Activated T-helper 17 cell treated with anti-CD3 and anti-CD28 coated beads, Interleukin-2, amount 50 U/mL, for 72 hours (primary cell): ENCODE data around the gene TIGD7. TPM values are rescaled to one million over a fixed set of nuclear protein-coding genes. Genes with fewer than 3 reads are reported as not detected.

ENCODE experiments used
- ATAC-seq: fragments of 150-1000 bp; cut with Tn5 transposase; replicated peaks from 2 replicates; pipeline ENCODE4 v1.10.0; 2021; ENCODE audit warnings: mild to moderate bottlenecking, moderate library complexity
- H3K27ac Mint-ChIP-seq: one replicate; pipeline ENCODE4 v1.8.0; 2022; ENCODE audit warnings: mixed read lengths
- H3K27me3 Mint-ChIP-seq: one replicate; pipeline ENCODE4 v1.8.0; 2022; ENCODE audit warnings: mixed read lengths
- H3K36me3 Mint-ChIP-seq: one replicate; pipeline ENCODE4 v1.8.0; 2022; ENCODE audit warnings: low read depth, mild to moderate bottlenecking, mixed read lengths
- H3K4me1 Mint-ChIP-seq: one replicate; pipeline ENCODE4 v1.8.0; 2022; ENCODE audit warnings: mixed read lengths
- H3K4me3 Mint-ChIP-seq: one replicate; pipeline ENCODE4 v1.8.0; 2022; ENCODE audit warnings: mild to moderate bottlenecking, mixed read lengths
- H3K9me3 Mint-ChIP-seq: one replicate; pipeline ENCODE4 v1.8.0; 2022; ENCODE audit warnings: mixed read lengths
- total RNA-seq, 2 donors: library from RNA; stranded (reverse); gene quantifications; one replicate each; pipeline ENCODE4 v1.2.3, GENCODE V29; 2022

The TIGD7 gene, protein sequence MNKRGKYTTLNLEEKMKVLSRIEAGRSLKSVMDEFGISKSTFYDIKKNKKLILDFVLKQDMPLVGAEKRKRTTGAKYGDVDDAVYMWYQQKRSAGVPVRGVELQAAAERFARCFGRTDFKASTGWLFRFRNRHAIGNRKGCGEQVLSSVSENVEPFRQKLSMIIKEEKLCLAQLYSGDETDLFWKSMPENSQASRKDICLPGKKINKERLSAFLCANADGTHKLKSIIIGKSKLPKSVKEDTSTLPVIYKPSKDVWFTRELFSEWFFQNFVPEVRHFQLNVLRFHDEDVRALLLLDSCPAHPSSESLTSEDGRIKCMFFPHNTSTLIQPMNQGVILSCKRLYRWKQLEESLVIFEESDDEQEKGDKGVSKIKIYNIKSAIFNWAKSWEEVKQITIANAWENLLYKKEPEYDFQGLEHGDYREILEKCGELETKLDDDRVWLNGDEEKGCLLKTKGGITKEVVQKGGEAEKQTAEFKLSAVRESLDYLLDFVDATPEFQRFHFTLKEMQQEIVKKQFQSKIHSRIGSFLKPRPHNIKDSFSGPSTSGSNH
- total RNA-seq, result 1 to 10 TPM; 2.3 to 4.0 TPM

DNA sequence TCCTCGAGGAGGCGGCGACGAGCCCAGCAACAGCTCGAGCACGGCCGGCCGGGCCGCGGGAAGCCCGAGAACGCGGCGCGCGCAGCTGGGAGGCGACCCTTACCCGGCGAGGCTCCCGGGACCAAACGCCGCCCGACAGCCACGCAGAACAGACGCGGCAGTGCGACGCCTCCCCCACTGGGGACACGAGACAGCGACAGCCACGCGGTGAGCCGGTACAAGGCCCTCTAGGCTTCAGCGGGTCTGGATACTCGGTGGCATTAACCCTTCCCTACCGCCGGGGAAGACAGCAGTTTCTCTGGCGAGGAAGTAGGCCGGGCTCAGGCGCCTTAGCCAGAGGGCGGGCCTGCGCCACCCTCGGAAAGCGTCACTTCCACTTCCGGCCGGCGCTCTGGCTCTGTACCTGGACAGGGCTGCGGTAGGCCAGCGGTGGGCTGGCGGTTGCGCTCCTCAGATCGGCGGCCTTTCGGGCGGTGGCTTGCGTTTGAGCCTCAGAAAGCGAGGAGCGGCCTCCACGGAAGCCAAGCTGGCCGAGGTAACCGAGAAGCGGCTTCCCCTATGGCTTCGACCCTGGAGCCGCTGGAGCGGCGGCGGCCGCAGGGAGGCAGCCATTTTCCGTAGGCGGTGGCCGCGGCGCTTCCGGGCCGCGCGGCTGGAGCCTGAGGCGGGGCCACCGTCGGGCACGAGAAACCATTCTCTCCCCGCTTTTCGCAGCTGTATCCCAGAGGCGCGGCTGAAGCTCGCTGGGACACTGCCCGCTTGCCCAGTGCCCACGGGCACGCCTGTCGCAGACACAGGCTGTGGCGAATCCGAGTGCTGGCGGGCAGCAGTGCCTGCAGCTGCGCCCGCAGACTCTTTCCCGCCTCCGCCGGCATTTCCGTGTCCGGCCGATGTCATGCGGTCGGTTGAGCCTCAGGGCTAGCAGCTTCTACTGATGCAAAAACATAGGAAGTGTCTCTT is at the start of gene TIGD7, which contains the start of gene ZNF75A:
TIGD7 (minus strand) TSS at position 322 of the 960 bp plus-strand sequence. CDS start 4,816 bp downstream, outside the sequence.
ZNF75A (plus strand) TSS at position 389 of the 960 bp plus-strand sequence. CDS start 2,932 bp downstream, outside the sequence.
- Mint-ChIP-seq H3K9me3 (peaks cover 13% of the 10 kb centered on the region), H3K4me1 (peaks cover 6% of the 10 kb centered on the region), H3K27ac (peak within 1 kb of the TSS; percentile 62), H3K36me3 (peaks cover 64% of the 10 kb centered on the region), H3K4me3 (peak within 1 kb of the TSS; percentile 79), H3K27me3 (no peaks in the 10 kb centered on the region)
- ATAC-seq, result peak; percentile 100

DNA sequence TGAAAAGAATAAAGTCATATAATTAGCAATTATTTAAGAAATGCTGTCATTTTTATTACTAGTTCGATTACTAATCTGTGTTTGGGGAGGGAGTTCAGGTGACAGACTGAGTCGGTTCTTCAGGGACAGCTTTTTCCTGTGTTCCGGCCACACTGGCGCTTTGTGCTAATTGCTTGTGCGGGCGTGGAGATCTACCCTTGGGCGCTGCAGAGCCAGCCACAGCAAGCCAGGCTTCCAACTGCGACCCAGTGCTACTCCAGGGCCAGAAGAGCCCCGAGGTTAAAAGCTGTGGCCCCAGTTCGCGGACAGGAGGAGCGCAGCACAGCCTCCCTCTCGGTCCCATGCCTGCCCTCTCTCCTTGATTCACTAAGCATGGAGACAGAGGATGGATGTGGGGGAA is 43.9 kb upstream of the TIGD7 start:
- H3K27ac Mint-ChIP-seq, result no peak overlapping the region
- no peaks in the 10 kb centered on the region for H3K9me3 Mint-ChIP-seq
- no peak overlapping the region for H3K4me3 Mint-ChIP-seq
- H3K27me3 Mint-ChIP-seq, result no peaks in the 10 kb centered on the region
- H3K4me1 Mint-ChIP-seq, result no peaks in the 10 kb centered on the region
- H3K36me3 Mint-ChIP-seq, result no peaks in the 10 kb centered on the region
- no peak for ATAC-seq

DNA sequence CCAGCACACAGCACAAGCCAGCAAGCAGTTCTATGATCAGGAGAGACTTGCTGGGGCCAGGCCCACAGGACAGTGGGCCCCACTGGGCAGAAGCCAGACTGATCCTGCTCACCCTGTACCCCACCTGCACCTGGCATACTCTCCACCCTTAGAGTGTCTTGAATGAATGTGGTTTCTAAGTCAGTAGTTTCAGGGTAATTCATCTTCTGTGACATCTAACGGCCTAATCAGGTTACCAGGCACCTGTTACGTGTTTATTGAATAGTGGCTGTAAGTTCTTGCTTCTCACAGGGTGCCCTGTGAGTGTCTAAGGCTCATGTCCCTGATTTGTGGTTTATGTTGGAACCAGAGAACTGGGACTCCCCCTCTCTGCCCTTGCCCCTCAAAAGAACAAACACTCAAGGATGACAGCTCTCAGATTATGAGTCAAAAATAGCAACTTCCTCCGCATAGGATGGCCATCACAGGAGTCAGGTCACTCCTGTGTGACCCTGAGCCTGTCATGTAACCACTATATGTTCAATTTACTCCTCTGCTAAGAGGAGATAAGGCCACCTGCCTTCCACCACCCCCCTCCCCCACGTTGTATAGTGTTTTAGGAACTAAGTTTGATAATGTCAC is 43.4 kb upstream of the TIGD7 start:
- no peaks in the 10 kb centered on the region for H3K9me3 Mint-ChIP-seq
- no peaks in the 10 kb centered on the region for H3K27me3 Mint-ChIP-seq
- no peak overlapping the region for H3K27ac Mint-ChIP-seq
- no peak overlapping the region for H3K4me3 Mint-ChIP-seq
- no peaks in the 10 kb centered on the region for H3K36me3 Mint-ChIP-seq
- H3K4me1 Mint-ChIP-seq, result no peaks in the 10 kb centered on the region
- no peak for ATAC-seq

DNA sequence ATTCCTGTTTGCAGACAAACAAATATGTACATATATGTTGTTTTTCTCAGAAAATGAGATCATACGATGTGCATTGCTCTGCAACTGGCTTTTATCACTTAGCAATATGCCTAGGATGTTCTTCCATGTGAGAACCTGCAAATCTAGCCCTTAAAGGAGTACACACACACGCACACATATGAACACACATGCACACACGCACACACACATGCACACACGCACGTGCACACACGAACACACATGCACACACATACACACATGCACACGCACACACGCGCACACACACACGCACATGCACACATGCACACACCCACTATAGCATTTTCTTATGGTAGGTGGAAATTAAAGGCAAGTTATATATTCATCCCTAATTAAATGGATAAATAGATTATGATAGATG is 42.4 kb upstream of the TIGD7 start:
- H3K9me3 Mint-ChIP-seq, result no peaks in the 10 kb centered on the region
- H3K36me3 Mint-ChIP-seq, result no peaks in the 10 kb centered on the region
- no peak overlapping the region for H3K4me3 Mint-ChIP-seq
- no peak for ATAC-seq
- H3K27me3 Mint-ChIP-seq, result no peaks in the 10 kb centered on the region
- H3K4me1 Mint-ChIP-seq, result no peaks in the 10 kb centered on the region
- no peak overlapping the region for H3K27ac Mint-ChIP-seq

DNA sequence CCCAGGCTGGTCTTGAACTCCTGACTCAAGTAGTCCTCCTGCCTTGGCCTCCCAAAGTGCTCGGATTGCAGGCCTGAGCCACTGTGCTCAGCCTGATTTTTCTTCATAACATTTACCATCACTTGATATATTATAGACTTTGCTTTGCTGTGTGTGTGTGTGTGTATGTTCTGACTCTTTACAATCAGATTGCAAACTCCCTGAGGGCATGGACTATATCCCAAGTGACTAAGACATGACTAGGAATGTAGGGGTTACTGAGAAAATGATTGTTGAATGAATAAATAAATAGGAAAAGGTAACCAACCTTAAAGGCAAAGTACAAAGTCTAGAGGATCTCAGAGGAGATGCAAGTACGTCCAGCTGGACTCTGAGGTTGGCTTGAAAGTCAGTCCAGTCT is 40.8 kb upstream of the TIGD7 start:
- Mint-ChIP-seq H3K27ac (no peak overlapping the region), H3K4me3 (no peak overlapping the region), H3K36me3 (no peaks in the 10 kb centered on the region), H3K9me3 (no peaks in the 10 kb centered on the region), H3K4me1 (no peaks in the 10 kb centered on the region), H3K27me3 (no peaks in the 10 kb centered on the region)
- no peak for ATAC-seq

DNA sequence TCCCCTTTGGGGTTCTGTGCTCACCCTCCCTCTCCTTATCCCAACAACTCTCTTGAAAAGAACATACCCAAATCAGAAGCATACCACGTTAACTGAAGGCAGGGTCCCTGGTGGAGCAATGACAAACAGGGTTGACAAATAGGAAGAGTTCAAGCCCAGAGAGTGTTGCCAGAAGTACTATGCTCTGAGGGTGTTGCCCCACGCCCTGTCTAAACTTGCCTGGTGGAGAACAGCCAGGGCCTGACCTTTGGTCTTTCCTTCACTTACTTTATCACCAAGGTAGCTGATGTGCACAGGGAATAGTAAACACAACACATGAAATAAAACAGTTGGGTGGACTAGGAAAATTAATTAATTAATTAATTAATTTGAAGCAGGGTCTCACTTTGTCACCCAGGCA is 23.4 kb upstream of the TIGD7 start:
- H3K4me1 Mint-ChIP-seq, result no peaks in the 10 kb centered on the region
- no peaks in the 10 kb centered on the region for H3K36me3 Mint-ChIP-seq
- no peak overlapping the region for H3K27ac Mint-ChIP-seq
- H3K4me3 Mint-ChIP-seq, result no peak overlapping the region
- ATAC-seq, result no peak
- H3K9me3 Mint-ChIP-seq, result peaks cover 13% of the 10 kb centered on the region
- no peaks in the 10 kb centered on the region for H3K27me3 Mint-ChIP-seq

DNA sequence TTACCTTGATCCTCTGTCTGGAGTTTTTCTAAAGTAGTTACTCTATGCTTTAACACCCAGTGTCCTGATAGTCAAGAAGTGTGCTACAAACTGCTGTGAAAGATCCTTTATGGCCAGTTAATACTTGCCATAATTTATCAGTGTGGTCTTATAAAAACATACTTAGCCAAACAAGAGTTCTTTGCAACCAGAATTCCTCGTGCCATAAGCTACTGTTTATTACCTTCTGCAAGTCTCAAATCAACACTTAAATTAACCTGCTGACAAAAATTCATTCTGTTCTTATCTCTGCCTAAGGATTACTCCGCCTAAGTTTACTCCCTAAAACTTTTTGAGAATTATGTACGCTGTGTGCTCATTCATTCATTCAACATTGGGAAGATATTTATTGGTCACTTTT is 22.9 kb upstream of the TIGD7 start:
- Mint-ChIP-seq H3K4me3 (no peak overlapping the region), H3K27me3 (no peaks in the 10 kb centered on the region), H3K27ac (no peak overlapping the region), H3K36me3 (no peaks in the 10 kb centered on the region), H3K4me1 (no peaks in the 10 kb centered on the region), H3K9me3 (peaks cover 13% of the 10 kb centered on the region)
- no peak for ATAC-seq

DNA sequence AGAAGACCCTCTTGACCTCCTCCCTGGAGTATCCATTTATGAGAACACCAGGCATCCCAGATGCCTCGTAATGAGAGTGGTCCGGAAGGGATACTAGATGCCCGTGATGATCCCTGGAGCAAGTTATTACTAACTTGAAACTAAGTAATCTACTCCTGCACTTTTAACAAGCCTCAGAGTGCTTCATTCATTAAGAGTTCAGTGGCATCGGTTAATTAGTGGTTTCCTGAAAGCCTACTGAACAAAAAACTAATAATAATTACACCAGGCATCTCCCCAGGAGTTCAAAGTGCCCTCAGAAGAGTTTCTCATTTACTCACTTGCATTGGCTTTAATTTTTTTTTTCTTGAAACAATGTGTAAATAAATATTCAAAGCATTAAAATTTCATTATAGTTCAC is 22.3 kb upstream of the TIGD7 start:
- Mint-ChIP-seq H3K4me1 (no peaks in the 10 kb centered on the region), H3K36me3 (no peaks in the 10 kb centered on the region), H3K27me3 (no peaks in the 10 kb centered on the region), H3K4me3 (no peak overlapping the region), H3K9me3 (peaks cover 13% of the 10 kb centered on the region), H3K27ac (no peak overlapping the region)
- ATAC-seq, result no peak

DNA sequence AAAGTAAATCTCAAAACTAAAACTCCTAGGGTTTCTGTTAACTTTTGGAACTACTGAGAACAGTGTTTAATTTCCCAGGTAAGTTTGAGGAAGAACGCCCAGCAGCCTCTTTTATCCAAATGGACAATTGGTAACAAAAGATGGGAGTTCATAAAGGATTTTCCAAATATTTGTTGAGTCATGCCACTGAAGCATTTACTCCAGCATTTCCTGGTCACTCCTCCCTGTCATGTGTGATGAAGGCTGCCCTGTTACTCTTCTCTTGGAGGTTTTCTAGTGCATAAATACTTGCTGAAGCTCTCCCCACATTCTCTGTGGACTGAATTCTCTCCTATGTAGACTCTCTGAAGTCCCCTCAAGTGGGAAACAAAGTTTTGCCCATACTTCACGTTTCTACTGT is 16.6 kb upstream of the TIGD7 start:
- no peak for ATAC-seq
- Mint-ChIP-seq H3K36me3 (peaks cover 25% of the 10 kb centered on the region), H3K27me3 (no peaks in the 10 kb centered on the region), H3K27ac (no peak overlapping the region), H3K4me1 (no peaks in the 10 kb centered on the region), H3K9me3 (peaks cover 28% of the 10 kb centered on the region), H3K4me3 (no peak overlapping the region)

DNA sequence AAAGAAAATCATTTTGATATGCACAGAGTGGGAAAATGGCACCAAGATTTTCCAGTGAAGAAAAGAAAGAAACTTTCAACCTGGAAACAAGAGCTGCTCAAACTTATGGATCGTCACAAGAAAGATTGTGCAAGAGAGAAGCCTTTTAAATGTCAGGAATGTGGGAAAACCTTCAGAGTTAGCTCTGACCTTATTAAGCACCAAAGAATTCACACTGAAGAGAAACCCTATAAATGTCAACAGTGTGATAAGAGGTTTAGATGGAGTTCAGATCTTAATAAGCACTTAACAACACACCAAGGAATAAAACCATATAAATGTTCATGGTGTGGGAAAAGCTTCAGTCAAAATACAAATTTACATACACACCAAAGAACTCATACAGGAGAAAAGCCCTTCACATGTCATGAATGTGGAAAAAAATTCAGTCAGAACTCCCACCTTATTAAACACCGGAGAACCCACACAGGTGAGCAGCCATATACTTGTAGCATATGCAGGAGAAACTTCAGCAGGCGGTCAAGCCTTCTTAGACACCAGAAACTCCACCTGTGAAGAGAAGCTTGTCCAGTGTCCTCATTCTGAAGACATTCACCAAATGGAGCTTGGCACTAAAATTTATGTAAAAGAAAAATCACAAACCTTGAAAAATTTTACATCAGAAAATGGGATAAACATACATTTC is 12.2 kb upstream of the TIGD7 start:
- ATAC-seq, result no peak
- Mint-ChIP-seq H3K27me3 (no peaks in the 10 kb centered on the region), H3K27ac (no peak overlapping the region), H3K9me3 (peaks cover 57% of the 10 kb centered on the region), H3K36me3 (peaks cover 68% of the 10 kb centered on the region), H3K4me1 (no peaks in the 10 kb centered on the region), H3K4me3 (no peak overlapping the region)

DNA sequence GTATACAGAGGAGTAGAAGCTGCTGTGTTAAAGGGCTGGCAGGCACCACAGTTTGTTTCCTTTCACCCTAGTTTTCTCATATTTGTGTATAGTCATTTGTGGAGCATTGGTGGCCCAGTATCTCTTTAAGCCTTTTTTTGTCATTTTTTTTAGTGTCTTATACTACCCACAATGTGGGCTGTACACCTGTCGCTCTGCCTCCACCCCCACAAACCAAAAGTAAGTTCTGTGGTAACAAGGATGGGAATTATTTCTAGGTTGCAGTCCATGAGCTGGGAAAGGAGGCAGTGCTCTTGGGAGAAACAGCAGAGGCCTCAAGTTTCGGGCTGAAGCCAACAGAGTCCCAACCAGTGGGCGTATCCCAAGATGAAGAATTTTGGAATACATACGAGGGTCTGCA is 6.3 kb upstream of the TIGD7 start:
- H3K27ac Mint-ChIP-seq, result no peak overlapping the region
- ATAC-seq, result no peak
- no peak overlapping the region for H3K4me3 Mint-ChIP-seq
- H3K4me1 Mint-ChIP-seq, result peaks cover 5% of the 10 kb centered on the region
- no peaks in the 10 kb centered on the region for H3K27me3 Mint-ChIP-seq
- peaks cover 97% of the 10 kb centered on the region for H3K36me3 Mint-ChIP-seq
- H3K9me3 Mint-ChIP-seq, result peaks cover 45% of the 10 kb centered on the region

DNA sequence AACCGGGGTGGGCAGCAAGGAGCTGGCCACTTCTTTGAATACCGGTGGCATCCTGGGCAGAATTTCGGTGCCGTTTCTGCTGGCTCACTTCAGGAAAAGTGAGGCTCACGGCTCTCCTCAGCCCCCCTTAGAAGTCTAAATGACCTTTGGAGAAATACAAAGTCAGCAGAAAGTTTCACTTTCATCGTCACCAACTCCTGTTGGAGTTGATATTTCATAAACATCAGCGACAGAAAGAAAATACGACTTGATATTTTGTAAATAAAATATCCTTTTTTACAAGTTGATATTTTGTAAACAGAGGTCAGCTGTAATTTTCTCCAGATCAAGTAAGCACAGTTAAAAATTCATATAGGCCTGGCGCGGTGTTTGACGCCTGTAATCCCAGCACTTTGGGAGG is 848 bp upstream of the TIGD7 start:
- peak overlapping the region; percentile 79 for H3K4me3 Mint-ChIP-seq
- no peaks in the 10 kb centered on the region for H3K27me3 Mint-ChIP-seq
- H3K36me3 Mint-ChIP-seq, result peaks cover 64% of the 10 kb centered on the region
- H3K27ac Mint-ChIP-seq, result peak overlapping the region; percentile 61
- peaks cover 10% of the 10 kb centered on the region for H3K9me3 Mint-ChIP-seq
- H3K4me1 Mint-ChIP-seq, result peaks cover 6% of the 10 kb centered on the region
- no peak for ATAC-seq

DNA sequence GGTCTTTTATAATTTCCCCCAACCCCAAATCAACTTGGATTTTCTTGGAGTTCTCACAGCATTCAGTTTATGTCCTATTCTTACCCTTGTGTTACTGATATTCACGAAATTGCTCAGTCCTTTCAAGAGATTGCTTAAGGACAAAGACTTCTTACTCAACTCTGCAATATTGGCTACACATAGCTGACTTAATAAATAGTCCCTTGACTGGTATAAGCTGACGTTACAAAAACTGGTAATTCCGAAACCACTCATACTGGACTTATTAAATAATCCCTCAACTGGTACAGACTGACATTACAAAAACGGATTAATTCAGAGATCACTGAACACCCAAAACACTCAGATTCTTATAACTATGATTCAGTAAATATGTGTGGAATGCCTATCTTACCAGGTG is 860 bp downstream of the TIGD7 start:
- no peak for ATAC-seq
- Mint-ChIP-seq H3K36me3 (peaks cover 63% of the 10 kb centered on the region), H3K4me1 (peaks cover 6% of the 10 kb centered on the region), H3K27ac (peak overlapping the region; percentile 62), H3K27me3 (no peaks in the 10 kb centered on the region), H3K4me3 (peak overlapping the region; percentile 79), H3K9me3 (peaks cover 18% of the 10 kb centered on the region)

DNA sequence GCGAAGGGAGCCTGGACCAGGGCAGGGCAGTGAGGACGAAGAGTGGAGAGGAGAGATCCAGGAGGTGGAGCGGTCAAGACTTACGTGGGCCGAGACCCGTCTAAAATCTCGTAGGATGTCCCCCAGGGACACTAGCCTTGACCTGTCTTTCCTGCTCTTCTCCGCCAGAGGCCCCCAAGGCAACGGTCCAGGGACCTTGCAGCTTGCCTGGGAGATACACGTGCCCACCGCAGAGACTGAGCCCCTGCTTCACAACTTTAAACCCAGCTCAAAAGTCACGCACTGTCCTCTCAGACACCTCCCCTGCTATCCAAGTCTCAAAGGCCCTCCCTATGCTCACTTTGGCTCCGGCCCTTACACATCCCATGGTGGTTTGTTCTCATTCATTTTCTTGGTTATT is 9.4 kb downstream of the TIGD7 start:
- no peak for ATAC-seq
- Mint-ChIP-seq H3K9me3 (peaks cover 22% of the 10 kb centered on the region), H3K4me1 (no peaks in the 10 kb centered on the region), H3K36me3 (peaks cover 65% of the 10 kb centered on the region), H3K27ac (no peak overlapping the region), H3K27me3 (no peaks in the 10 kb centered on the region), H3K4me3 (no peak overlapping the region)
